K562 (cell line): Measurements from ENCODE around the gene BTBD2. TPM values are rescaled to one million over a fixed set of nuclear protein-coding genes. Genes with fewer than 3 reads are reported as not detected.

Experiments used
- ARID2 ChIP-seq: fragments of 450-650 bp; IDR thresholded peaks from 2 replicates; pipeline ENCODE4 v1.6.1; 2017; ENCODE audit warnings: antibody characterized with exemption, mild to moderate bottlenecking
- CLOCK ChIP-seq: fragments of 250-450 bp; sonication (Bioruptor Pico); IDR thresholded peaks from 2 replicates; pipeline ENCODE4 v1.4.0; 2020; ENCODE audit warnings: mild to moderate bottlenecking, moderate library complexity, borderline replicate concordance
- E4F1 ChIP-seq: fragments of 250-450 bp; sonication (Bioruptor Pico); IDR thresholded peaks from 2 replicates; pipeline ENCODE4 v1.5.0; 2021; ENCODE audit warnings: mild to moderate bottlenecking, borderline replicate concordance
- FOXK1 ChIP-seq: sonication (generic); formaldehyde crosslinking; IDR thresholded peaks from 2 replicates; pipeline ENCODE4 v1.8.0; 2022; ENCODE audit warnings: missing genetic modification reagents, mild to moderate bottlenecking, borderline replicate concordance
- NR0B1 ChIP-seq: fragments of 450-650 bp; IDR thresholded peaks from one replicate; pipeline ENCODE4 v1.6.1; 2018; ENCODE audit warnings: mild to moderate bottlenecking, moderate library complexity; ENCODE audit not compliant: partially characterized antibody
- PRDM10 ChIP-seq: fragments of 450-650 bp; IDR thresholded peaks from 2 replicates; pipeline ENCODE4 v1.6.1; 2018; ENCODE audit not compliant: partially characterized antibody
- SMARCE1 ChIP-seq: fragments of 450-650 bp; IDR thresholded peaks from 2 replicates; pipeline ENCODE4 v1.7.1; 2016; ENCODE audit warnings: mild to moderate bottlenecking
- YBX1 ChIP-seq: fragments of 450-650 bp; IDR thresholded peaks from 2 replicates; pipeline ENCODE4 v1.7.1; 2016; ENCODE audit warnings: mild to moderate bottlenecking
- ZBTB11 ChIP-seq, 3 experiments: fragments of 200-800 bp in 1 of 3; fragments of 250-450 bp in 1 of 3; fragments of 450-650 bp in 1 of 3; sonication (Bioruptor Pico) in 1 of 3; sonication (Bioruptor generic) in 1 of 3; formaldehyde crosslinking in 1 of 3; IDR thresholded peaks; 2 replicates each; pipeline versions ENCODE4 v1.6.1 to v1.8.0; 2016 to 2022; ENCODE audit warnings: mild to moderate bottlenecking in 2 of 3, missing genetic modification characterization in 2 of 3, missing compliant biosample characterization in 1 of 3, moderate library complexity in 1 of 3
- ZBTB7A ChIP-seq: IDR thresholded peaks from 2 replicates; pipeline ENCODE4 v1.6.1; 2011; ENCODE audit warnings: low read depth, mild to moderate bottlenecking, low read length, moderate library complexity, borderline replicate concordance; ENCODE audit not compliant: control insufficient read depth
- ZNF316 ChIP-seq: fragments of 450-650 bp; IDR thresholded peaks from 2 replicates; pipeline ENCODE4 v1.6.1; 2016
- ZNF586 ChIP-seq: fragments of 450-650 bp; formaldehyde crosslinking; conservative IDR thresholded peaks from 2 replicates; pipeline ENCODE4 v1.4.0; 2020; ENCODE audit warnings: mild to moderate bottlenecking, moderate library complexity
- polyA plus RNA-seq, 8 experiments: library from polyadenylated mRNA; depleted of rRNA in 4 of 8; stranded (reverse) in 5 of 8; unstranded in 3 of 8; fragments of >200 nt; fragmentation: Nextera tagmentation in 2 of 8; fragmentation: Illumina TruSeq in 1 of 8; extraction: Ambion mirVana in 2 of 8; extraction: Trizol in 1 of 8; gene quantifications; 2 replicates each; pipeline versions ENCODE4 v1.2.1 to v1.2.3, GENCODE V29; 2011 to 2014; ENCODE audit warnings: inconsistent platforms in 1 of 8, missing spikeins in 1 of 8
- total RNA-seq, 7 experiments: library from RNA; depleted of rRNA in 6 of 7; stranded (reverse); fragments of >200 nt in 6 of 7; fragmentation: Illumina TruSeq in 2 of 7; extraction: Trizol in 2 of 7; gene quantifications; 2 replicates each; pipeline versions ENCODE4 v1.2.1 to v1.2.3, GENCODE V29; 2011 to 2021; ENCODE audit warnings: low replicate concordance in 1 of 7

The BTBD2 gene
- total and polyA plus RNA-seq, 9 of the 15 experiments (the other 6 are each of a cell fraction or from before 2014, with no cell fraction given): 0.10 to 15.6 (median 6.9) TPM

- TF ChIP-seq ZNF586 (CRISPR knock-in tag): no peak
- peak in 1 of 3 experiments; percentile 19; a peak in 1 of 6 replicates for TF ChIP-seq ZBTB11 (CRISPR knock-in tag; IDR thresholded peaks at IDR 0.05)
- TF ChIP-seq NR0B1: no peak
- no peak for TF ChIP-seq CLOCK (CRISPR knock-in tag)
- TF ChIP-seq ZNF316: peak; percentile 65
- TF ChIP-seq FOXK1: no peak
- TF ChIP-seq YBX1: no peak
- peak; percentile 92 for TF ChIP-seq ZBTB7A
- no peak for TF ChIP-seq SMARCE1
- TF ChIP-seq E4F1: no peak
- TF ChIP-seq ARID2: no peak
- no peak for TF ChIP-seq PRDM10
Measured at GRCh38 chr19:2060884-2061494, 45.5 kb upstream of the BTBD2 start (continued).
